HFFc6 (cell line): Measurements from ENCODE around the gene RAB4A. TPM values are rescaled to one million over a fixed set of nuclear protein-coding genes. Genes with fewer than 3 reads are reported as not detected.
"Not testable (repeated sequence)": the region's sequence is repeated elsewhere in the genome, so short reads cannot be mapped to it uniquely, and the experiment has no call there.

Experiments
- DNase-seq: peaks from one replicate; pipeline ENCODE4 v3.0.0-alpha.2; 2018
- H3K27ac Mint-ChIP-seq: 2 replicates; pipeline ENCODE4 v1.8.0; 2020; ENCODE audit warnings: mild to moderate bottlenecking, mixed read lengths
- H3K27me3 Mint-ChIP-seq: 2 replicates; pipeline ENCODE4 v1.8.0; 2021; ENCODE audit warnings: mild to moderate bottlenecking, moderate library complexity, mixed read lengths; ENCODE audit not compliant: insufficient read depth
- H3K36me3 Mint-ChIP-seq: 2 replicates; pipeline ENCODE4 v1.8.0; 2021; ENCODE audit warnings: low read depth, mixed read lengths
- H3K4me1 Mint-ChIP-seq: 2 replicates; pipeline ENCODE4 v1.8.0; 2020; ENCODE audit warnings: low read depth, mixed read lengths
- H3K4me3 Mint-ChIP-seq: 2 replicates; pipeline ENCODE4 v1.8.0; 2020; ENCODE audit warnings: mild to moderate bottlenecking, moderate library complexity, mixed read lengths
- H3K9me3 Mint-ChIP-seq: 2 replicates; pipeline ENCODE4 v1.8.0; 2020; ENCODE audit warnings: mild to moderate bottlenecking, mixed read lengths
- CTCF ChIP-seq: fragments of 200-600 bp; sonication (generic); IDR thresholded peaks from 2 replicates; pipeline ENCODE4 v1.5.0; 2021; ENCODE audit warnings: antibody characterized with exemption, mild to moderate bottlenecking
- total RNA-seq, 6 experiments: library from RNA; stranded (reverse); fragmentation: NEBNext Ultra II Directional; extraction: Animal tissue kit (Norgen Biotek cat#: 25700); gene quantifications; 2 replicates in 1 of 6; 3 replicates in 5 of 6; pipeline ENCODE4 v1.2.3, GENCODE V29; 2021

RAB4A gene
- total RNA-seq, 6 experiments from 2014 or later: 34.7 to 64.2 (median 41.3) TPM

- Mint-ChIP-seq H3K4me3 (no peak overlapping the region), H3K27me3 (no peaks in the 10 kb centered on the region; the same call in 1 of the 2 replicates), H3K36me3 (peaks cover 26% of the 10 kb centered on the region), H3K9me3 (no peaks in the 10 kb centered on the region), H3K27ac (no peak overlapping the region), H3K4me1 (peaks cover 35% of the 10 kb centered on the region)
- TF ChIP-seq CTCF: no peak
- DNase-seq: no peak
Observed at GRCh38 chr1:229323885-229324553, 53.1 kb downstream of the RAB4A start.

- DNase-seq: no peak
- Mint-ChIP-seq H3K27me3 (no peaks in the 10 kb centered on the region; the same call in 1 of the 2 replicates), H3K4me1 (peaks cover 35% of the 10 kb centered on the region), H3K27ac (peak overlapping the region; percentile 22; the same call in 1 of the 2 replicates), H3K9me3 (no peaks in the 10 kb centered on the region), H3K4me3 (peak overlapping the region; percentile 20), H3K36me3 (peaks cover 26% of the 10 kb centered on the region)
- no peak for TF ChIP-seq CTCF
Observed at GRCh38 chr1:229325401-229325800, 54.5 kb downstream of the RAB4A start.

GRCh38 chr1:229325853-229326487 is 55.1 kb downstream of the RAB4A start:
- DNase-seq: no peak
- peak overlapping the region; percentile 22; the same call in 1 of the 2 replicates for H3K27ac Mint-ChIP-seq
- peaks cover 26% of the 10 kb centered on the region for H3K36me3 Mint-ChIP-seq
- no peak for TF ChIP-seq CTCF
- H3K27me3 Mint-ChIP-seq: no peaks in the 10 kb centered on the region; the same call in 1 of the 2 replicates
- peak overlapping the region; percentile 20 for H3K4me3 Mint-ChIP-seq
- peaks cover 35% of the 10 kb centered on the region for H3K4me1 Mint-ChIP-seq
- no peaks in the 10 kb centered on the region for H3K9me3 Mint-ChIP-seq

- TF ChIP-seq CTCF: no peak
- H3K27me3 Mint-ChIP-seq: no peaks in the 10 kb centered on the region; the same call in 1 of the 2 replicates
- H3K27ac Mint-ChIP-seq: no peak overlapping the region
Observed at GRCh38 chr1:229326601-229327000, 55.7 kb downstream of the RAB4A start.

GRCh38 chr1:229327765-229328164 is 56.9 kb downstream of the RAB4A start:
- not testable (repeated sequence) for DNase-seq, H3K9me3 Mint-ChIP-seq, H3K27ac Mint-ChIP-seq, H3K27me3 Mint-ChIP-seq, H3K4me3 Mint-ChIP-seq
- H3K4me1 Mint-ChIP-seq: peaks cover 35% of the 10 kb centered on the region
- H3K36me3 Mint-ChIP-seq: peaks cover 27% of the 10 kb centered on the region

More at GRCh38 chr1:229326601-229327000, 55.7 kb downstream of the RAB4A start:
- Mint-ChIP-seq H3K4me3 (no peak overlapping the region), H3K4me1 (peaks cover 35% of the 10 kb centered on the region), H3K9me3 (no peaks in the 10 kb centered on the region), H3K36me3 (peaks cover 26% of the 10 kb centered on the region)
- DNase-seq: no peak
